ENCODE measurements around the gene COL5A2.

COL5A2 gene

GRCh38 chr2:189179570-189179950 is at the start of gene COL5A2:
Gene COL5A2, minus strand, starts transcription at chr2:189179761. Its CDS starts 157 bp downstream, at chr2:189179604.
- FAIRE-seq (no peak), DNase-seq (ENCODE audit: low spot score) (peak; percentile 40)

- FAIRE-seq, result no peak
Measured at GRCh38 chr2:189226017-189226416, 46.5 kb upstream of the COL5A2 start.

GRCh38 chr2:189225032-189225431 is 45.5 kb upstream of the COL5A2 start:
- no peak for FAIRE-seq
- DNase-seq (ENCODE audit: low spot score), result no peak

More at GRCh38 chr2:189226017-189226416, 46.5 kb upstream of the COL5A2 start:
- no peak for DNase-seq (ENCODE audit: low spot score)

GRCh38 chr2:189222468-189223105 is 43.0 kb upstream of the COL5A2 start:
- DNase-seq (ENCODE audit: low spot score) (no peak), FAIRE-seq (no peak)

GRCh38 chr2:189221811-189222467 is 42.4 kb upstream of the COL5A2 start:
- FAIRE-seq, result no peak
- DNase-seq (ENCODE audit: low spot score), result no peak

- FAIRE-seq (no peak), DNase-seq (ENCODE audit: low spot score) (no peak)
Measured at GRCh38 chr2:189218236-189218635, 38.7 kb upstream of the COL5A2 start.

GRCh38 chr2:189217541-189217940 is 38.0 kb upstream of the COL5A2 start:
- FAIRE-seq, result no peak
- no peak for DNase-seq (ENCODE audit: low spot score)

GRCh38 chr2:189217051-189217450 is 37.5 kb upstream of the COL5A2 start:
- FAIRE-seq, result no peak
- DNase-seq (ENCODE audit: low spot score), result no peak

GRCh38 chr2:189214484-189214883 is 34.9 kb upstream of the COL5A2 start:
- FAIRE-seq, result no peak
- DNase-seq (ENCODE audit: low spot score), result no peak

- DNase-seq (ENCODE audit: low spot score), result no peak
- no peak for FAIRE-seq
Measured at GRCh38 chr2:189213250-189213649, 33.7 kb upstream of the COL5A2 start.

- no peak for FAIRE-seq
- peak; percentile 72 for DNase-seq (ENCODE audit: low spot score)
Measured at GRCh38 chr2:189210250-189211087, 30.9 kb upstream of the COL5A2 start.

GRCh38 chr2:189208254-189208653 is 28.7 kb upstream of the COL5A2 start:
- FAIRE-seq (no peak), DNase-seq (ENCODE audit: low spot score) (no peak)

- peak; percentile 25 for DNase-seq (ENCODE audit: low spot score)
- FAIRE-seq, result no peak
Measured at GRCh38 chr2:189204322-189204941, 24.9 kb upstream of the COL5A2 start.

GRCh38 chr2:189203177-189203799 is 23.7 kb upstream of the COL5A2 start:
- FAIRE-seq, result no peak

GRCh38 chr2:189199797-189200196 is 20.2 kb upstream of the COL5A2 start:
- FAIRE-seq (no peak), DNase-seq (ENCODE audit: low spot score) (no peak)

More at GRCh38 chr2:189203177-189203799, 23.7 kb upstream of the COL5A2 start:
- DNase-seq (ENCODE audit: low spot score), result peak; percentile 8

GRCh38 chr2:189192766-189193165 is 13.2 kb upstream of the COL5A2 start:
- FAIRE-seq (no peak), DNase-seq (ENCODE audit: low spot score) (no peak)

- no peak for FAIRE-seq
- DNase-seq (ENCODE audit: low spot score), result no peak
Measured at GRCh38 chr2:189191766-189192165, 12.2 kb upstream of the COL5A2 start.

- FAIRE-seq (no peak), DNase-seq (ENCODE audit: low spot score) (no peak)
Measured at GRCh38 chr2:189190685-189191084, 11.1 kb upstream of the COL5A2 start.

GRCh38 chr2:189188115-189188805 is 8.7 kb upstream of the COL5A2 start:
- FAIRE-seq, result no peak
- DNase-seq (ENCODE audit: low spot score), result no peak

GRCh38 chr2:189183170-189183569 is 3.6 kb upstream of the COL5A2 start:
- DNase-seq (ENCODE audit: low spot score), result no peak
- FAIRE-seq, result no peak

GRCh38 chr2:189181706-189182105 is 2.1 kb upstream of the COL5A2 start:
- no peak for DNase-seq (ENCODE audit: low spot score)
- FAIRE-seq, result no peak
